Stimulated activated CD4-positive, alpha-beta T cell treated with anti-CD3 and anti-CD28 coated beads, Interleukin-1b, Interleukin-23, amount 100 ng/mL, for 1 hour (primary cell): ENCODE measurements around the gene LZIC.
"Not testable (repeated sequence)": the region's sequence is repeated elsewhere in the genome, so short reads cannot be mapped to it uniquely, and the experiment has no call there.

Experiments used
- DNase-seq, 2 donors: peaks; one replicate each; pipeline ENCODE4 v3.0.0-alpha.2; 2020; ENCODE audit warnings: low read depth in 2 of 2

Gene LZIC

DNA sequence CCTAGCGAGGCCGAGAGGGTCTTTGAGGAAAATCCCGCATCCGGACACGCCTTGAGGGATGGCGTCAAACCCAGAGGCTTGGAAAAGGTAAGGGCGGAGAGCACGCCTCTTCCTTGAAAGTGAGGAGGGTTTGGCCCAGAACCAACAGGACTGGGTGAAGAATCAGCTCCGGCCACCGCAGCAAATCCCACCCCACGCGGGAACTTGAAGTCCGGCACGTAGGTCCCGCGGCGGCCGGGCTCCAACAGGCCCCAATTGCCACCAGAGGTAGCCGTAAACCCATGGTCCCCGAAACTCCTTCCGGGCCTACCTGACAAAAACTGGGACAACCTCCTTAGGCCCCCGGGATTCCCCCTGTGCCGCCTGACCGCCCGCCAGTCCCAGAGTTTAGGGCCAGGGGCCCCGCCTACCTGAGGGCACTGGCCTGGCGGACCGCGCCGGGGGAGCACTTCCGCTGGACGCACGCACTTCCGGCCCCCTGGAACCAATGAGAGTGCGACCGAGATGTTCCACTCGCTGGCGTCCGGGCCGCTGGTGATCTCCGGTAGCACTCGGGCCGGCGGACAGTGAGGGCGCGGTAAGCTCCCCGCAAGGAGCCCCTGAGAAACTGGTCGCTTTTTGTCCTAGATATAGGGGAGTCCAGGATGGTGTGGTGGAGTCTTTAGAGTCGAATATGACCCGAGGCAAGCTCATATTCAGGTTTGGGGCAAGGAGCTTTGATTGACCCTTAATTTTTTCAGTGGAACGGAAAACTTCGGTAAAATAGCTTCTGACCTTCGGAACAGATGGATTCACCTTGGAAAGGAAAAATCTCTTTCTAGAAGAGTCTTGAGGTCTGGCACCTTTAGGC is at the start of gene LZIC, which contains the start of gene NMNAT1:
Gene LZIC, minus strand, starts transcription at position 453 of the 850 bp plus-strand sequence. CDS start 6,772 bp downstream, outside the sequence.
Gene NMNAT1, plus strand, starts transcription at position 537 of the 850 bp plus-strand sequence. CDS start 28,599 bp downstream, outside the sequence.
- DNase-seq, result peak; percentile 60 to 79

DNA sequence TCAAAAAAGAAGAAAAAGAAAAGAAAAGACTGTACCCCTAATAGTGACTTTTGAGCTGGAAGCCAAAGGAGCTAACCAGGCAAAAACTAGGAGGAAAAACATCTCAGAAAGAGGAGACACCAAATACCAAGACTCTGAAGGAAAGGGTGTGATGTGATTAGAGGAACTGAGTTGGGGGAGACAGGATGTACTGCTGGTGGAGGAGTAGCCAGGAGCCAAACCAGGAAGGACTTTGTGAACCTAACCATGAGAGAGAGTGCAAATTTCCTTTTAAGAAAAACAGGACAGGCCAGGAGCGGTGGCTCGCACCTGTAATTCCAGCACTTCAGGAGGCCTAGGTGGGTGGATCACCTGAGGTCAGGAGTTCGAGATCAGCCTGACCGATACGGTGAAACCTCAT is 49.7 kb upstream of the LZIC start:
- no peak for DNase-seq

- no peak for DNase-seq
Measured at GRCh38 chr1:9990944-9991343, 47.8 kb upstream of the LZIC start.

DNA sequence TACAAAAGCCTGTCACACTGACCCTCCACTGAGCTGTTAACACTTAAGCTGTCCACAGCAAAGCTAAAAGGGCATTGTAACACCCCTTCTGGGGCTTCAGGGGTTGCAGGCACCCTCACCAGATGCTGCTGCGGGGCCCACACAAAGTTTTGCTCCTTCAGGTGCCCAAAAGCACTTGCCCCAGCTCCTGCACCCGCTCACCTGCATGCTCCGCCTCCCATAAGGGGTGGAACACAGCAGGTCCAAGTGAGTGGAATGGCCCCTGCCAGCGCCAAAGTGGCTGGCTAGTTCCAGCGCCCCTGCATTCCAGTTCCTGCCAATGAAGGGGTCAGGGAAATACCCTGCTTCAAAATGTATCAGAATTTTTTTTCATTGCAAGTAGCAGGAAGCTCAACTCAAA is 46.6 kb upstream of the LZIC start:
- DNase-seq, result no peak

DNA sequence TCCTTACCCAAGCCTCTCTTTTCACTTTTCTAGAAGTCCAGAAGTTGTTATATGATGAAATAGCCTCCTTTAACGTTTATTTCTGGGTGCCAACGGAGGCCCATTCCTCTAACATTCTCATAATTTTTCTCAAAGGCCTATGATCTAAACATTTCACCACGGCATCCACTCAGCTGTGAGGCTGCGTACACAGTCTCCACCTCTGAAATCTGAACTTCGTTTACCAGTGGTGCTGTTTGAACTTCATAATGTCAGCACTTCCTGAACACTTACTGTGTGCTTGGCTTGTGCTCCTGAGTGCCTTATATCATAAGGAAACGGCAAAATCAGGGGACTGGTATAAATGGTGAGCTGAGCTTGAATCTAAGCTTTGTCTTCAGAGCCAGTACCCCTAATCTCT is 41.8 kb upstream of the LZIC start:
- no peak for DNase-seq

GRCh38 chr1:9984253-9984652 is 41.1 kb upstream of the LZIC start:
- no peak for DNase-seq

GRCh38 chr1:9960706-9961562 is 17.7 kb upstream of the LZIC start:
- no peak for DNase-seq

GRCh38 chr1:9960011-9960410 is 16.8 kb upstream of the LZIC start:
- DNase-seq, result no peak

- DNase-seq, result no peak
Measured at GRCh38 chr1:9957726-9958125, 14.5 kb upstream of the LZIC start.

GRCh38 chr1:9946315-9946714 is 3.1 kb upstream of the LZIC start:
- DNase-seq, result no peak

DNA sequence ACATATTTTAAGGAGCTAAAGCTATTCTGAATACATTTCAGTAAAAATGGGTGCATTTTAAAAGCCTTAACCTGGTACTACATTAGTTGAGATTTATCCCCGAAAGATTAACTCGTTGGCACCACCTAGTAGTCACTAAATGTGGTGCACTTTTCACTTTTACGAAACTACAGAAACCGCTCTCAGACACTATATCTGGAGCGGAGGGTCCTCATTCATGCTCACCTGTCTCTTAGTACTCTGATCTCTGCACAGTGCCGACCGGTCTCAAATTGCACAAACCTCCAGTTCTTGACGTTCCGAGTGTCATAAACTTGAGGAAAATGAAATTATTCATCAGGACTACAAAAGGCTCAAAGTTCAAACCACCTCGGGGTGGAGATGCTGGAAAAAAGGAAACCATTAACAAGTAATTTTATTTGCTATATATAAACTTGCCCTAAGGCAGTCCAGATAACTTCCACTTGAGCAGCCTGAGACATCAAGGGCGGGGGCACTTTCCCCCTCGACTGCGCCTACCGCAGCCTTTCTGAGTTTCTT is 722 bp downstream of the LZIC start:
- no peak for DNase-seq

- DNase-seq, result no peak
Measured at GRCh38 chr1:9929431-9930385, 13.5 kb downstream of the LZIC start.

GRCh38 chr1:9927259-9927658 is 15.9 kb downstream of the LZIC start:
- DNase-seq, result no peak

DNA sequence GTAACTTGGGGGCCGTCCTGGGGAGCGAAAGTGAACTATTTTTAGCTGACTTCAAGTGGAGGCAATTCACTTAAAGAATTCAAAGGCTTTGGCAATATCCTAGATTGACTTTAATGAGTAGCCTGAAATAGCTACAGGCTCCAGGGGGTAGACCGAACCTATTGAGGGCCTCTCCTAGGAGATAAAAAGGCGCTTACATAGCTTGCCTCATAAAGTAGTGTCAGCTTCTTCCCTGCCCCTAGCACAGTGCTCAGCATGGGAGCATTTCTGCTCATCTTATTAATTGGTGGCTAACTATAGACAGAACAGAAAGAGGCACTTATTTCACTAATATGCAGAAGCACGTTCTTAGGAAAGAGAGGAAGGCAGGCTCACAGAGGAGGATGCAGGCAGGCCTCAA is 20.8 kb downstream of the LZIC start:
- no peak for DNase-seq

- no peak for DNase-seq
Measured at GRCh38 chr1:9920606-9921005, 22.6 kb downstream of the LZIC start.

- DNase-seq, result no peak
Measured at GRCh38 chr1:9917901-9918300, 25.3 kb downstream of the LZIC start.

DNA sequence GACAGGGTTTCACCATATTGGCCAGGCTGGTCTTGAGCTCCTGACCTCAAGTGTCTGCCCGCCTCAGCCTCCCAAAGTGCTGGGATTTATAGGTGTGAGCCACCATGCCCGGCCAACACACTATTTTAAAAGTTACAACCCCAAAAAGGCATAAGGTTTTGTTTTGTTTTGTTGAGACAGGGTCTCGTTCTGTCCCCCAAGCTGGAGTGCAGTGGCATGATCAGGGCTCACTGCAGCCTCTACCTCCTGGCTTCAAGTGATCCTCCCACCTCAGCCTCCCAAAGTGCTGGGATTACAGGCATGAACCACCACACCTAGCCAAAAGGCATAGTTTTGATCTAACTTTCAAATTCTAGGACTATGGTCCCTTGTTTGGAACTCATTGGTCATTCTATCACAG is 25.7 kb downstream of the LZIC start:
- DNase-seq, result not testable (repeated sequence)

- DNase-seq, result no peak
Measured at GRCh38 chr1:9916452-9916851, 26.7 kb downstream of the LZIC start.

DNA sequence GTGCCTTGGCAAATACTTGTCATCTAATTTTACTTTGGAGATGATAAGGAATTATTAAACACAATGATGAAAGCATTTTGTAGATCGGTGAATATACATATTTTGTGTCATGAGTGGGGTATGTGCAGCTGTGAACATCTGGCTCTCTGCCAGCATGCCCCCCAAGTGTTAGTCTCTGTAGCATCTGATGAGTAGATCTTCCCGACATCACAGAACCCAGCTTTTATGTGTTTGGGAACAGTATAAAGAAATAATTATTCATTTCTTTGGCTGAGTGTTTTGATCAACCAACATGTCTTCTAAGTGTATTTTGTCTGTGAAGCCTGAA is 28.6 kb downstream of the LZIC start:
- no peak for DNase-seq

- DNase-seq, result no peak
Measured at GRCh38 chr1:9912264-9912936, 30.8 kb downstream of the LZIC start.
